Activated gamma-delta T cell treated with anti-CD3 and anti-CD28 coated beads, Interleukin-2, amount 50 U/mL, for 16 hours (primary cell): Measurements from ENCODE around the gene ATXN7L1.
"Not testable (repeated sequence)": the region's sequence is repeated elsewhere in the genome, so short reads cannot be mapped to it uniquely, and the experiment has no call there.

Experiments used
- DNase-seq: peaks from one replicate; pipeline ENCODE4 v3.0.0-alpha.2; 2020; ENCODE audit warnings: low read depth

Gene ATXN7L1

GRCh38 chr7:105613611-105614330 is 262.6 kb downstream of the ATXN7L1 start:
- DNase-seq, result no peak

- no peak for DNase-seq
These were observed 263.6 kb downstream of the ATXN7L1 start for GRCh38 chr7:105612806-105613205.

- DNase-seq, result no peak
These were observed 264.3 kb downstream of the ATXN7L1 start for GRCh38 chr7:105611856-105612775.

GRCh38 chr7:105610165-105610930 is 266.1 kb downstream of the ATXN7L1 start:
- no peak for DNase-seq

- DNase-seq, result no peak
These were observed 273.8 kb downstream of the ATXN7L1 start for GRCh38 chr7:105602325-105603305.

GRCh38 chr7:105600720-105601550 is 275.5 kb downstream of the ATXN7L1 start:
- DNase-seq, result no peak

- no peak for DNase-seq
These were observed 276.8 kb downstream of the ATXN7L1 start for GRCh38 chr7:105599551-105599950.

GRCh38 chr7:105599080-105599479 is 277.3 kb downstream of the ATXN7L1 start:
- DNase-seq, result not testable (repeated sequence)

GRCh38 chr7:105596866-105597265 is 279.5 kb downstream of the ATXN7L1 start:
- DNase-seq, result no peak

GRCh38 chr7:105594034-105594433 is 282.4 kb downstream of the ATXN7L1 start:
- no peak for DNase-seq

- DNase-seq, result no peak
These were observed 284.9 kb downstream of the ATXN7L1 start for GRCh38 chr7:105591522-105591921.

GRCh38 chr7:105590793-105591192 is 285.6 kb downstream of the ATXN7L1 start:
- DNase-seq, result no peak

GRCh38 chr7:105589356-105590077 is 286.9 kb downstream of the ATXN7L1 start:
- DNase-seq, result peak; percentile 12

- no peak for DNase-seq
These were observed 288.3 kb downstream of the ATXN7L1 start for GRCh38 chr7:105587909-105588635.

GRCh38 chr7:105585850-105586500 is 290.4 kb downstream of the ATXN7L1 start:
- DNase-seq, result no peak

- DNase-seq, result no peak
These were observed 292.2 kb downstream of the ATXN7L1 start for GRCh38 chr7:105584165-105584564.

- DNase-seq, result no peak
These were observed 293.3 kb downstream of the ATXN7L1 start for GRCh38 chr7:105583061-105583460.

- no peak for DNase-seq
These were observed 295.2 kb downstream of the ATXN7L1 start, which contains the start of gene EFCAB10 for GRCh38 chr7:105581066-105581811. Gene EFCAB10, minus strand, starts transcription at chr7:105581493. Its CDS starts 30 bp downstream, at chr7:105581463.
